GM18508 (cell line): ENCODE measurements around the gene SNRNP70.
"Not testable (repeated sequence)": the region's sequence is repeated elsewhere in the genome, so short reads cannot be mapped to it uniquely, and the experiment has no call there.

Source experiments
- ATAC-seq: cut with Tn5 transposase; IDR thresholded peaks from one replicate; pipeline ENCODE4 v1.9.1; 2021; ENCODE audit warnings: moderate number of reproducible peaks; ENCODE audit not compliant: insufficient read depth, unreplicated experiment

SNRNP70 gene

GRCh38 chr19:49141352-49141751, 56.1 kb downstream of the SNRNP70 start:
- no peak for ATAC-seq

GRCh38 chr19:49142866-49143335, 57.6 kb downstream of the SNRNP70 start:
- ATAC-seq: no peak

GRCh38 chr19:49145573-49146407, 60.5 kb downstream of the SNRNP70 start:
- no peak for ATAC-seq

- ATAC-seq: not testable (repeated sequence)
These were observed 61.1 kb downstream of the SNRNP70 start for GRCh38 chr19:49146408-49146770.

- ATAC-seq: no peak
These were observed 62.9 kb downstream of the SNRNP70 start for GRCh38 chr19:49148044-49148682.

GRCh38 chr19:49148784-49149651, 63.8 kb downstream of the SNRNP70 start:
- no peak for ATAC-seq

GRCh38 chr19:49149652-49150105, 64.4 kb downstream of the SNRNP70 start:
- ATAC-seq: no peak

- ATAC-seq: no peak
These were observed 65.1 kb downstream of the SNRNP70 start for GRCh38 chr19:49150106-49150943.

GRCh38 chr19:49150944-49151243, 65.6 kb downstream of the SNRNP70 start:
- no peak for ATAC-seq

GRCh38 chr19:49151267-49152118, 66.2 kb downstream of the SNRNP70 start:
- ATAC-seq: no peak

GRCh38 chr19:49152119-49152550, 66.9 kb downstream of the SNRNP70 start:
- ATAC-seq: no peak

- no peak for ATAC-seq
These were observed 68.0 kb downstream of the SNRNP70 start for GRCh38 chr19:49153167-49153809.

- no peak for ATAC-seq
These were observed 69.0 kb downstream of the SNRNP70 start for GRCh38 chr19:49154279-49154678.

- ATAC-seq: no peak
These were observed 70.0 kb downstream of the SNRNP70 start, which contains the start of gene HRC for GRCh38 chr19:49155005-49155819. Gene HRC, minus strand, starts transcription at chr19:49155396. Its CDS starts 159 bp downstream, at chr19:49155237.

- no peak for ATAC-seq
These were observed 70.6 kb downstream of the SNRNP70 start for GRCh38 chr19:49155820-49156346.

GRCh38 chr19:49157445-49158224, 72.4 kb downstream of the SNRNP70 start, which contains the start of gene TRPM4:
Gene TRPM4, plus strand, starts transcription at chr19:49157792. Its CDS starts 75 bp downstream, at chr19:49157867.
- no peak for ATAC-seq
